Muscle of back (tissue), 11 donors: ENCODE measurements around the gene SRXN1. TPM values are rescaled to one million over a fixed set of nuclear protein-coding genes. Genes with fewer than 3 reads are reported as not detected.
A peak's percentile ranks its signal among the peaks of the same experiment; 100 is the strongest.

ENCODE experiments used
- DNase-seq, 3 donors: peaks; one replicate each; pipeline versions ENCODE4 v3.0.0 to v3.0.0-alpha.2; 2013
- polyA plus RNA-seq, 10 donors: library from polyadenylated mRNA; unstranded; fragments of 120-200 nt; gene quantifications; one replicate each; pipeline ENCODE4 v1.2.1, GENCODE V29; 2013; ENCODE audit not compliant: insufficient read length in 10 of 10

Gene SRXN1
- polyA plus RNA-seq, 10 donors = 6.8 to 11.7 (median 9.5) TPM

- DNase-seq = no peak
Observed at GRCh38 chr20:637559-637958, 15.4 kb downstream of the SRXN1 start.

GRCh38 chr20:635893-636338 lies 17.1 kb downstream of the SRXN1 start:
- no peak for DNase-seq

GRCh38 chr20:635028-635892 lies 17.7 kb downstream of the SRXN1 start:
- no peak for DNase-seq

- DNase-seq = no peak
Observed at GRCh38 chr20:634148-634925, 18.7 kb downstream of the SRXN1 start.

- DNase-seq = no peak
Observed at GRCh38 chr20:631101-631500, 21.9 kb downstream of the SRXN1 start.

- no peak for DNase-seq
Observed at GRCh38 chr20:626579-626978, 26.4 kb downstream of the SRXN1 start.

- no peak for DNase-seq
Observed at GRCh38 chr20:625360-625932, 27.6 kb downstream of the SRXN1 start.

- no peak for DNase-seq
Observed at GRCh38 chr20:623704-624103, 29.3 kb downstream of the SRXN1 start.

GRCh38 chr20:623021-623420 lies 30.0 kb downstream of the SRXN1 start:
- no peak for DNase-seq

- no peak for DNase-seq
Observed at GRCh38 chr20:622161-622560, 30.8 kb downstream of the SRXN1 start.

GRCh38 chr20:621125-621756 lies 31.8 kb downstream of the SRXN1 start:
- DNase-seq = no peak

GRCh38 chr20:620246-620645 lies 32.8 kb downstream of the SRXN1 start:
- no peak for DNase-seq

GRCh38 chr20:618980-619379 lies 34.0 kb downstream of the SRXN1 start:
- no peak for DNase-seq

- DNase-seq = no peak
Observed at GRCh38 chr20:617934-618690, 34.9 kb downstream of the SRXN1 start.

- no peak for DNase-seq
Observed at GRCh38 chr20:615514-615913, 37.5 kb downstream of the SRXN1 start.

- no peak for DNase-seq
Observed at GRCh38 chr20:611843-612185, 41.2 kb downstream of the SRXN1 start.

GRCh38 chr20:611047-611842 lies 41.8 kb downstream of the SRXN1 start:
- no peak for DNase-seq

- peak; percentile 56 to 88 (median 83) for DNase-seq
Observed at GRCh38 chr20:610130-611046, 42.6 kb downstream of the SRXN1 start, which contains the start of gene TCF15. TCF15 (minus strand) TSS chr20:610309; CDS start chr20:610237, 72 bp downstream.

- no peak for DNase-seq
Observed at GRCh38 chr20:609371-609964, 43.5 kb downstream of the SRXN1 start.
